Astrocyte of the cerebellum (primary cell): Measurements from ENCODE around the gene DDX59.

ENCODE experiments used
- DNase-seq: peaks from one replicate; pipeline ENCODE4 v3.0.0-alpha.2; 2011; ENCODE audit warnings: low read depth
- H3K4me3 ChIP-seq: 2 replicates; pipeline ENCODE4 v1.5.1; 2011; ENCODE audit warnings: mild to moderate bottlenecking, low read depth, low read length, moderate library complexity
- in situ Hi-C: cut with HindIII; loops from 2 replicates; pipeline ENCODE4 v1.10.0; 2017; ENCODE audit warnings: low sequenced_read_pairs
- TF ChIP-seq, protein P1 (sequence below): IDR thresholded peaks from 2 replicates; pipeline ENCODE4 v1.5.1; 2012; ENCODE audit warnings: low read length, low read depth, moderate library complexity, mild to moderate bottlenecking; ENCODE audit errors: missing control alignments

The DDX59 gene

DNA sequence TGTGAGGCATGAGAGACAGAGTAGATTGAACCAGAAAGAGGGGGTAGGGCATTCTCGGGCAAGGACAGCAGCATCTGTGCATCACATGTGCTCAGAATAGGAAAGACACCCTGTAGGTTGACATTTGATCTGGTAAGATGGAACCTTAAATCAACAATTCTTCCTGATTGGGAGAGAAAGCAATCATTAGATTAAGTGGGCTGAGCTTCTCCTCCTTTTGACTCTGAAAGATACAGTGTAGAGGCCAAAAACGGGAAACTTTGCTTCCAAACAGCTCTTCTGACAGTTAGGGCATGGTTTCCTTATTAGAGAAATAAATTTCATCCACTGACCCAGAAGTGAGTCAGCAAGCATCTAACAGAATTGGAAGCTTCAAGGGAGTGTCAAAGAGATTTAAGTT, 58.9 kb downstream of the DDX59 start:
- no peak for DNase-seq
- in situ Hi-C loops = loop anchor here (10.0 kb wide), 1 partner anchor 54 kb away; the partner anchor contains the start of gene DDX59
- H3K4me3 ChIP-seq = no peak overlapping the region
- TF ChIP-seq, protein P1, sequence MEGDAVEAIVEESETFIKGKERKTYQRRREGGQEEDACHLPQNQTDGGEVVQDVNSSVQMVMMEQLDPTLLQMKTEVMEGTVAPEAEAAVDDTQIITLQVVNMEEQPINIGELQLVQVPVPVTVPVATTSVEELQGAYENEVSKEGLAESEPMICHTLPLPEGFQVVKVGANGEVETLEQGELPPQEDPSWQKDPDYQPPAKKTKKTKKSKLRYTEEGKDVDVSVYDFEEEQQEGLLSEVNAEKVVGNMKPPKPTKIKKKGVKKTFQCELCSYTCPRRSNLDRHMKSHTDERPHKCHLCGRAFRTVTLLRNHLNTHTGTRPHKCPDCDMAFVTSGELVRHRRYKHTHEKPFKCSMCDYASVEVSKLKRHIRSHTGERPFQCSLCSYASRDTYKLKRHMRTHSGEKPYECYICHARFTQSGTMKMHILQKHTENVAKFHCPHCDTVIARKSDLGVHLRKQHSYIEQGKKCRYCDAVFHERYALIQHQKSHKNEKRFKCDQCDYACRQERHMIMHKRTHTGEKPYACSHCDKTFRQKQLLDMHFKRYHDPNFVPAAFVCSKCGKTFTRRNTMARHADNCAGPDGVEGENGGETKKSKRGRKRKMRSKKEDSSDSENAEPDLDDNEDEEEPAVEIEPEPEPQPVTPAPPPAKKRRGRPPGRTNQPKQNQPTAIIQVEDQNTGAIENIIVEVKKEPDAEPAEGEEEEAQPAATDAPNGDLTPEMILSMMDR = no peak

DNA sequence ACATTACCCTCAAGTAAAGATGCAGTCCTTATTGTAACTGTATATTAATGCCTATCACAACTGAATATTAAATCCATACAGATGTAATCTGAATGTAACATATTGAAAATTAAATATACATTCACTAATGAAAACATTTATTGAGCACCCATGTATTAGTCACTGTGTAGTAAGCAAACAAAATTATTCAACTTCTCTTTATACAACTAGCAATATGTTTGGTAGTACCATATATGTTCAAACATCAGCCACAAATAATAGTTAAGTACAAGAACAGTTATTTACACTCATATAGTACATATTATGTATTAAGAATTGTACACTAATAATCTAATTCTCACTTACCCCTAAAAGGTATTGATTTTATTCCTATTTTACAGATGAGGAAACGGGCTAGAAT, 67.1 kb downstream of the DDX59 start:
- no peak for DNase-seq
- H3K4me3 ChIP-seq = no peak overlapping the region
- in situ Hi-C loops = no loop called here
- TF ChIP-seq, protein P1 = no peak
